Body of pancreas (tissue), 4 donors: ENCODE data around the gene KIF6.

ENCODE experiments used
- CTCF ChIP-seq, 7 experiments: fragments of 450-650 bp in 4 of 7; fragments of 200-600 bp in 3 of 7; sonication (generic) in 3 of 7; IDR thresholded peaks; one replicate each; pipeline ENCODE4 v1.5.1; 2016 to 2019; ENCODE audit warnings: antibody characterized with exemption in 7 of 7
- POLR2A ChIP-seq, 3 donors: fragments of 450-650 bp; IDR thresholded peaks; one replicate each; pipeline ENCODE4 v1.6.1; 2016; ENCODE audit warnings: antibody characterized with exemption in 3 of 3, mild to moderate bottlenecking in 2 of 3

DNA sequence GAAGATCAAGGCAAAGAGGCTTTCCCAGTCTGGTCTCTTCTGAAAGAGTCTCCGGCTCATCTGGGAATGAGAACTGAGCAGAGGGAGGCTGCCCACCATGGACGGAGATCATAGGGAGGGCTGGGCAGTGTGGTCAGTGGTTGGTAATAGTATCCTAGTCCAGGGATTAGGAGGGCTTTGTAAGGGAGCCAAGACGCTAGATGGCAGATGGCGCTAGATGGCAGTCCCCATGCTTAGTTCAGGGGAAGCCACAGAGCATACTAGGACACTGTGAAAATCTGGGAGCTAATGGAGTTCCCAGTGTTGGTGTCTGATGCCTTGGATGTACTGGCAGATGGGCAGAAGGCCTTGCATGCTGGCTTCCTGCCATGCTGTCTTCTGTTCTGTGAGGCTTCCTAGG, 45.2 kb upstream of the KIF6 start:
- TF ChIP-seq CTCF (IDR thresholded peaks at IDR 0.05) (no peak), POLR2A (IDR thresholded peaks at IDR 0.05) (no peak)
